Measurements from ENCODE around the gene SLC4A2.
"Not testable (repeated sequence)": the region's sequence is repeated elsewhere in the genome, so short reads cannot be mapped to it uniquely, and the experiment has no call there.

The SLC4A2 gene, protein sequence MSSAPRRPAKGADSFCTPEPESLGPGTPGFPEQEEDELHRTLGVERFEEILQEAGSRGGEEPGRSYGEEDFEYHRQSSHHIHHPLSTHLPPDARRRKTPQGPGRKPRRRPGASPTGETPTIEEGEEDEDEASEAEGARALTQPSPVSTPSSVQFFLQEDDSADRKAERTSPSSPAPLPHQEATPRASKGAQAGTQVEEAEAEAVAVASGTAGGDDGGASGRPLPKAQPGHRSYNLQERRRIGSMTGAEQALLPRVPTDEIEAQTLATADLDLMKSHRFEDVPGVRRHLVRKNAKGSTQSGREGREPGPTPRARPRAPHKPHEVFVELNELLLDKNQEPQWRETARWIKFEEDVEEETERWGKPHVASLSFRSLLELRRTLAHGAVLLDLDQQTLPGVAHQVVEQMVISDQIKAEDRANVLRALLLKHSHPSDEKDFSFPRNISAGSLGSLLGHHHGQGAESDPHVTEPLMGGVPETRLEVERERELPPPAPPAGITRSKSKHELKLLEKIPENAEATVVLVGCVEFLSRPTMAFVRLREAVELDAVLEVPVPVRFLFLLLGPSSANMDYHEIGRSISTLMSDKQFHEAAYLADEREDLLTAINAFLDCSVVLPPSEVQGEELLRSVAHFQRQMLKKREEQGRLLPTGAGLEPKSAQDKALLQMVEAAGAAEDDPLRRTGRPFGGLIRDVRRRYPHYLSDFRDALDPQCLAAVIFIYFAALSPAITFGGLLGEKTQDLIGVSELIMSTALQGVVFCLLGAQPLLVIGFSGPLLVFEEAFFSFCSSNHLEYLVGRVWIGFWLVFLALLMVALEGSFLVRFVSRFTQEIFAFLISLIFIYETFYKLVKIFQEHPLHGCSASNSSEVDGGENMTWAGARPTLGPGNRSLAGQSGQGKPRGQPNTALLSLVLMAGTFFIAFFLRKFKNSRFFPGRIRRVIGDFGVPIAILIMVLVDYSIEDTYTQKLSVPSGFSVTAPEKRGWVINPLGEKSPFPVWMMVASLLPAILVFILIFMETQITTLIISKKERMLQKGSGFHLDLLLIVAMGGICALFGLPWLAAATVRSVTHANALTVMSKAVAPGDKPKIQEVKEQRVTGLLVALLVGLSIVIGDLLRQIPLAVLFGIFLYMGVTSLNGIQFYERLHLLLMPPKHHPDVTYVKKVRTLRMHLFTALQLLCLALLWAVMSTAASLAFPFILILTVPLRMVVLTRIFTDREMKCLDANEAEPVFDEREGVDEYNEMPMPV

DNA sequence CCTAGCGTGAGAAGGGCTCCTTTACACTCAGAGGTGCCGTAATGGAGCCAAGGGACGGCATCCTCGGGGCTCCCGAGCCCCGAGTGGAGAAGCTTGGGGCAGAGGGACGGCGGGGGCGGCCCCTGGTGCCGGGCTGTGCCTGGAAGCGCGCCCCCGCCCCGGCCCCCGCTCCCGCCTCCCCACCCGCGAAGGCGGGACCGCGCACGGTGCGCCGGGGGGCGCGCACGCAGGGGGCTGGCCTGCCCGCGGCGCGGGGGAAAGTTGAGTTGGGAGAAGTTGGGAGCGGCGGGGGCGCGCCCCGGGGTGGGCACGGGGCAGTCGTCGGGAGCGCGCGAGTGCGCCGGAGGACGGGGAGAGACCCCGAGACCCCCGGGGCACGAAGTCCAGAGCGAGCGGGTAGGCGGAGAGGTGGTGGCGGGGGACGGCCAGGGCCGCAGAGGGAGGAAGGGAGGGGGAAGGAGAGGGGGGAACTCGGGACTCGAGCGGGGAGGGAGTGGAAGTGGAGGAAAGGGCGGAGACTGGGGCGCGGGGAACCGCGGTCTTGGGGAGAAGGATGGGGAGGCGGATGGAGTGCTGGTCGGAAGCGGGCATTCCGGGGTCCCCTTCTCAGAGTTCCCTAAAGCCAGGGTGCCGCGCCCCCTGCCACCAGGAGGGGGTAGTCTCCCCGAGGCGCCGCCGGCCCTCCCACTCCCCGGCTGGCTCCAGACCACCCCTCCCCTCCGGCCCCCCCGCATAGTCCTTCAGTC, at the start of gene SLC4A2:
Gene SLC4A2, plus strand, starts transcription at position 223 of the 746 bp plus-strand sequence. CDS start 2,399 bp downstream, outside the sequence.
- DNase-seq: no peak

DNA sequence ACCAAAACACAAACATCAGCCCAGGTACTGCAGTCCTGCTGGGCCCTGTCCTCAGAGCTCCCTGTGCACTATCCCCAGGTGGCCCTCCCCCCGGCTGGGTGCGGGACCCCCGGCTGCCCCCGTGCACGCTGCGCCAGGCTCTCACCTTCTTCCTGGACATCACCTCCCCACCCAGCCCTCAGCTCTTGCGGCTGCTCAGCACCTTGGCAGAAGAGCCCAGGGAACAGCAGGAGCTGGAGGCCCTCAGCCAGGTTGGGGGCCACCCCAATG, 49.4 kb upstream of the SLC4A2 start:
- DNase-seq: no peak

DNA sequence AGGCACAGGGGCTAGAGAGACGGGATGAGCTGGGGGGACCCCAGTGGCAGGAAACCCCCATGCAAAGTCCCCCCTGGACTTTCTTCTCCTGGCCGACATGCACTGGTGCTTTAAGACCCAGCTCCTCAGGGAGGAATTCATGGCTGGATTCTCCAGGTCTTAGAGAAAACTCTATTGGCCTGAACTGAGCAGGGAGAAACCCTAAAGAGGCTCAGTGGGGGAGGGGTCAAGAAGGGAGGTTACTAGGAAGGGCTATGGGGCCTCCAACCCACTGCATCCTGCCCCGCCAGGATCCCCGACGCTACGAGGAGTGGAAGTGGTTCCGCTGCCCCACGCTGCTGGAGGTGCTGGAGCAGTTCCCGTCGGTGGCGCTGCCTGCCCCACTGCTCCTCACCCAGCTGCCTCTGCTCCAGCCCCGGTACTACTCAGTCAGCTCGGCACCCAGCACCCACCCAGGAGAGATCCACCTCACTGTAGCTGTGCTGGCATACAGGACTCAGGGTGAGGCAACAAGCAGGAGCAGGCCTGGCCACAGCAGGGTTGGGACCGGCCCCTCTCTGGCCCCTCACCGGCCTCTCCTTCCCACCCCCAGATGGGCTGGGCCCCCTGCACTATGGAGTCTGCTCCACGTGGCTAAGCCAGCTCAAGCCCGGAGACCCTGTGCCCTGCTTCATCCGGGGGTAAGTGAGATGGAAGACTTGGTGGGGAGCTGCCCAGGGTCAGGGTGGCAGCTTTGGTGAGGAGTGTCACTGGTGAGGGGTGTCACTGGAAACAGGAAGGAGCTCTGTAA, 48.9 kb upstream of the SLC4A2 start:
- DNase-seq: no peak

DNA sequence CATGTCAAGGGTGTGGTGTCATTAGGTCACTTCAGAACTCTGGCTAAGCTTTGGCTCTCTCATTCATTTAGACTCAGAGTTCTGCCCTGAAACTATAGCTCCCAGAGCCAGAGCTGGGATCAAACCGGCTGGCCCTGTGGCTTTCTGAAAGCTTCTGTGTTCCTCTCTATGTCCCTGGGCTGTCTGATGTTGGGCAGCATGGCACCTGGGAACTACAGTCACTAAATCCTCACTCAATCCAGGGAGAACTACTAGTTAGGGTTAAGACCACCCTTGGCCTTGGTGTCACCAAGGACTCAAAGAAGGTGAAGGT, 48.3 kb upstream of the SLC4A2 start:
- no peak for DNase-seq

DNA sequence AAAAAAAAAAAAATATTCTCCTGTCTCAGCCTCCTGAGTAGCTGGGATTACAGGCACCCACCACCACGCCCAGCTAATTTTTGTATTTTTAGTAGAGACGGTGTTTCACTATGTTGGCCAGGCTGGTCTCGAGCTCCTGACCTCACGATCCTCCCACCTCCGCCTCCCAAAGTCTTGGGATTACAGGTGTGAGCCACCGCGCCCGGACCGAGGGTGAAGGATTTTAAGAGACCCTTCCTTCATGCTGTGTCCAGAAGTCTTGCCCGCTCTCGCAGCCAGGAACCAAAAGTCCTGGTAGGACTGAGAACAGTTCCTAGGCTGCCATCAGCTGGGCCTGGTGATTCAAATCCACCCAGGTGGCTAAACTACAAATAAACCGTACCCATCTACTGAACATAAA, 47.8 kb upstream of the SLC4A2 start:
- not testable (repeated sequence) for DNase-seq

DNA sequence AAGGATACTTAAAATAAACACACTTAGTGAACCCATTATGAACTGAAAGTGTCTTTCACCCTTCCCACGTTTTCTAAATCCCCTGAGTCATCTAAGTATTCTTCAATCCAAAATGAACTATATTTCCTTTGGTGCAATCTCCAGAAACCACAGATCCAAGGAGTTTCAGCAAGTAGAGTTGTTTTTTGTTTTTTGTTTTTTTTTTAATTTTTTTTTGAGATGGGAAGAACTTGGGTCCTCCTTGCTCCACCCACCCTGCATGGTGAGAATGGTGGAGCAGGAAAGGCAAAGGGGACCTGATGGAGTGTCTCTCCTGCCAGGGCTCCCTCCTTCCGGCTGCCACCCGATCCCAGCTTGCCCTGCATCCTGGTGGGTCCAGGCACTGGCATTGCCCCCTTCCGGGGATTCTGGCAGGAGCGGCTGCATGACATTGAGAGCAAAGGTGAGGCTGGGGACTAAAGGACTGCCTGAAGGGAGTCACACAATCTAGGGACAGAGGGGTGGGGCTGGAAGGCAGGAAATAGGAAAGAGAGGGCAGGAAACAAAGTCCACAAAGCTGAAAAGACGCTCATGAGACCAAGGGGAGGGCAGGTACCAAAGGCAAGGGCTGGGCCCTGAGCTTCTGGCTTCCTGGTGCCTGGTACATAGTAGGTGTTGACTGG, 47.2 kb upstream of the SLC4A2 start:
- DNase-seq: no peak

DNA sequence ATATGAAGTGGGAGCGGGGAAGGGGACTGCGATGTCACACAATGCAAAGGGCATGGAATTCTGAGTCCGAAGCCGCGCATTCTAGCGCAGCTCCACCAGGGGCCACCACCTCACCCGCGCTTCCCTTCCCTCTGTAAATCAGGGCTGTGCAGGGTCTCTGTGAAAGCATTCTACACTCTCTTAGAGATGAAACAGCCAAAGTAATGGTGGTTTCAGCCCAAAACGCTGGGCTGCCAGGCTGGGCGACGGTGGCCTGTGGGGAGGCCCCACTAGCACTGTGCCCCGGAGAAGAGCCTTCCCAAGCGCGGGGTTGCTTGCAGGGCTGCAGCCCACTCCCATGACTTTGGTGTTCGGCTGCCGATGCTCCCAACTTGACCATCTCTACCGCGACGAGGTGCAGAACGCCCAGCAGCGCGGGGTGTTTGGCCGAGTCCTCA, 46.5 kb upstream of the SLC4A2 start:
- DNase-seq: no peak

DNA sequence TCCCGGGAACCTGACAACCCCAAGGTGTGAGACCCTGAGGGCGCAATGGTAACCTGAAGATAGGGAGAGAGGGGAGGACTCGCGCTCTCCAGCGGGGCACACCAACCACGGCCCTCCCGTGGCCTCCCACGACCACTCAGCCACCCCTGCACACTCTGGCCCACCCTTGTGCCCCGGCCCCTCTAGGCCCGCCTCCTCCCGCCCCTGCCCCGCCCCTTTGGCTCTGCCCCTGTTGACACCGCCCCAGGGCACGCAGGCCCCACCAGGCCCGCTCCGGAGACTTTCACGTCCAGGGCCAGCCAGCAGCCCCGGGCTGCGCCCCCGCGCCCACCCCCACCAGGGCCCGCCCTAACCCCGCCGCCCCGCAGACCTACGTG, 46.0 kb upstream of the SLC4A2 start:
- no peak for DNase-seq

DNA sequence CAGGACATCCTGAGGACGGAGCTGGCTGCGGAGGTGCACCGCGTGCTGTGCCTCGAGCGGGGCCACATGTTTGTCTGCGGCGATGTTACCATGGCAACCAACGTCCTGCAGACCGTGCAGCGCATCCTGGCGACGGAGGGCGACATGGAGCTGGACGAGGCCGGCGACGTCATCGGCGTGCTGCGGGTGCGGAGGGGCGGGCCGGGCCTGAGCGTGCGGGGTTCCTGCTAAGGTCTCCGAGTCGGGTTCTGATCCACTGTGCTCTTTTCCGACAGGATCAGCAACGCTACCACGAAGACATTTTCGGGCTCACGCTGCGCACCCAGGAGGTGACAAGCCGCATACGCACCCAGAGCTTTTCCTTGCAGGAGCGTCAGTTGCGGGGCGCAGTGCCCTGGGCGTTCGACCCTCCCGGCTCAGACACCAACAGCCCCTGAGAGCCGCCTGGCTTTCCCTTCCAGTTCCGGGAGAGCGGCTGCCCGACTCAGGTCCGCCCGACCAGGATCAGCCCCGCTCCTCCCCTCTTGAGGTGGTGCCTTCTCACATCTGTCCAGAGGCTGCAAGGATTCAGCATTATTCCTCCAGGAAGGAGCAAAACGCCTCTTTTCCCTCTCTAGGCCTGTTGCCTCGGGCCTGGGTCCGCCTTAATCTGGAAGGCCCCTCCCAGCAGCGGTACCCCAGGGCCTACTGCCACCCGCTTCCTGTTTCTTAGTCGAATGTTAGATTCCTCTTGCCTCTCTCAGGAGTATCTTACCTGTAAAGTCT, 45.5 kb upstream of the SLC4A2 start:
- DNase-seq: no peak

DNA sequence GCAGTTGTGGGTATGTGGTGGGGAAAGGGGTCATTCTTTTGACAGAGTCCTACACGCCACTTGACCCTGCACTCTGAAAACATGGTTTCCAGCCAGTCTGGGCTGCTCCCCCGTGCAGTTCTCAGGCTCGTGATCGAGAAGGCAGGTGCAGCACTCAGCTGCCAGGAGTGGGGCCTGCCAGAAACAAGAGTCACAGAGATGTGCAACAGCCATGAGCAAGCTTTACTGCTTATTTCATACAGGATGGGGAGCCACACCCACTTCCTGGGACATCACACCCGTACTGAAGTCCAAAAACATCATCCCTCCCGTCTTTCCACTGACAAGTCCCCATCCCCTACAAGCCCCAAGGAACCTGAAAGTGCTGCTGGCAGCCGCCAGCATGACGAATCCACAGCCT, 44.4 kb upstream of the SLC4A2 start:
- no peak for DNase-seq

DNA sequence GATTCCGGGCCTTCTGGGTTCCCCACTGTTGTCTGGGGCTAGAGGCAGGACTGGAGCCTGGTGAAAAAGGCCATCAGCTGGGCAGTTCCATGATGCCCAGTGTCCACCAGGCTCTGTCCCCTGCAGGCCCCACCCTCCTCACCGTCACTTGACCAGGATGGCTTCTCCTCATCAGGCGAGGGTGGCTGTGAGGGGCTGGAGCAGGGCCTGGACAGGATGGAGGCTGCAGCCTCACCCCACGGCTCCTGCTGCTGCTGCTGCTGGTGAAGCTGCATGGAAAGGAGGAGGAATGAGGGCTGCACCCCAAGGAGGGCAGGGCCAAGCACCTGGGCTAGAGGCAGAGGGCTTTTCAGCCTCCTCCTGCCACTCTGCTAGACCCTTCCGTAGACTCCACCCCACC, 43.4 kb upstream of the SLC4A2 start:
- DNase-seq: no peak

DNA sequence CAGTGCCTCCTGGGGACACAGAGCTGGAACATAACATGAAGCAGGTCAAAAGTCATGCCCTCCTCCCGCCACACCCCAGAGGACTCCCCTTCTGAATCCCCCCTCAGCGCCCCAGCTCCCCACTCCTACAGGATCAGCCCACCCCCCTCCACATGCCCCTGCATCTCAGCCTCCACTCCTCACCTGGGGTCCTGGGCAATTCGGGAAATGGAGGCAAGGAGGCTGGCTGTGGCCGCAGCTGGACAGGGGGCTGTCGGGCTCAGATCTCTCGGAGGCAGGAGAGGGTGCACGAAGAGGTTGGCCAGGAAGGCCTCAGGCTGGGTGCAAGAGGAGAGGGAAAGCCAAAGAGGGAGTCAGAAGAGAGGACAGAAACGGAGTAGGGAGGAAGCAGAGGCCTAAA, 42.9 kb upstream of the SLC4A2 start:
- no peak for DNase-seq

DNA sequence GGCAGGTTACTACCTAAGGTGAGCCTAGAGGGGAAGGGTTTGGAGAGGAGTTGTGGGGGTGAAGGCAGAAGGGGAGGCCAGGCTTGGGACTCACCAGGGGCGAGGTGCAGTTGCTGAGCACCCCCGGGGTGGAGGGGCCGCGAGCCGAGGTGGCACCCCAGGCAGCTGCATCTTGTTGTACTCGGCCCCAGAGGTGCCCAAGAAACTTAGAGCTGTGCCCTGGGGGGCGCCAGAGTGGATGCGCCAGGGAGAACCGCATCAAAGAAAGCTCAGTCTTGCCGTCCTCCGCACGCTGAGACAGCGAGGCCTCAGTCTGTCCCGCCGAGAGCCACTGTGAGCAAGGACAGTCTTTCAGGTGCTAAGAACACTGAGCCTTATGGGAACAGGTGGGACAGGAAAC, 42.4 kb upstream of the SLC4A2 start:
- DNase-seq: no peak

DNA sequence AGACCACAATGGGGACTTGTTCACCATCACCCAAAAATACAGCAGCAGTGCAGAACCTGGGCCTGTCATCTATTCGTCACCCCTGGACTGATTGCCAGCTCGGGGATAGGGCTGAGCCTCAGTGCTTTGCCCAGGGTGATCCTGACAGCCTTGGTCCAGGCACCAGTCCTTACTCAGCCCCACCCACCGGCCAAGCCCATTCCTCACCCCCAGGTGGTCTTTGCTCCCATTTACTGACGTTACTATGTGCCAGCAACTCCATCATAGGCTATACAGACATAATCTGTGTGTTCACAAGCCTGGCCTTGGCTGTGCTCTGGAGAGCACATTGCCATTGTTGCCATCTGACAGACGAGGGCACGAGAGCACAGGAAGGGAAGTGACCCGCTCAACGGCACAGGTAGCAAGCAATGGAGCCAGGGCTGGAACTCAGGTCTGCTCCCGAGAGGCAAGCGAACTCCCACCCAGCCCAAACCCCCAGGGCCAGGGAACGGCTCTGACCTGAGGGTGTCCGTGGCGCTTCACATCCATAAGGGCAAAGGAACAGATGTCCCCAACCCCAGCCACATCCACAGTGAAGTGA, 41.9 kb upstream of the SLC4A2 start:
- DNase-seq: no peak

DNA sequence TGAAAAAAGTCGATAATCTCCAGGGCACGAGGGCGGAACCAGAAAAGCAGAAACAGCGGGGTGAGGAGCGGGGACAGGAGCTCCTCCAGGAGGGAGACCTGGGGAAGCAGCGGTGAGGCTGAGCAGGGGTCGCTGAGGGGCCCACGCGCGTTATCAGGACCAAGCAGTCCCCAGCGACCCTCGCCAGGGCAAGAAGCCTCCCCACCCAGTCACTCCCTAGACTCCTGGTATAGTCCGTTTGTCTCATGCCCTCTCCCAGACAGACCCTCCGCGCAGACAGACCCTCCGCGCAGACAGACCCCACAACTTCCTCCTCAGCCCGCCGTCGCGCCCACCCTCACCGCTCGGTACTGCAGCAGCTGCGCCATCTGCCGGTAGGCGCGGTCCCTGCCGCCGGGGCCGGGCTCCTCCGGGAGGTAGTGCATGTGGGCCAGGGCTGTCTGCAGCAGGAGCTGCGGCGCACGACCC, 41.4 kb upstream of the SLC4A2 start:
- no peak for DNase-seq

DNA sequence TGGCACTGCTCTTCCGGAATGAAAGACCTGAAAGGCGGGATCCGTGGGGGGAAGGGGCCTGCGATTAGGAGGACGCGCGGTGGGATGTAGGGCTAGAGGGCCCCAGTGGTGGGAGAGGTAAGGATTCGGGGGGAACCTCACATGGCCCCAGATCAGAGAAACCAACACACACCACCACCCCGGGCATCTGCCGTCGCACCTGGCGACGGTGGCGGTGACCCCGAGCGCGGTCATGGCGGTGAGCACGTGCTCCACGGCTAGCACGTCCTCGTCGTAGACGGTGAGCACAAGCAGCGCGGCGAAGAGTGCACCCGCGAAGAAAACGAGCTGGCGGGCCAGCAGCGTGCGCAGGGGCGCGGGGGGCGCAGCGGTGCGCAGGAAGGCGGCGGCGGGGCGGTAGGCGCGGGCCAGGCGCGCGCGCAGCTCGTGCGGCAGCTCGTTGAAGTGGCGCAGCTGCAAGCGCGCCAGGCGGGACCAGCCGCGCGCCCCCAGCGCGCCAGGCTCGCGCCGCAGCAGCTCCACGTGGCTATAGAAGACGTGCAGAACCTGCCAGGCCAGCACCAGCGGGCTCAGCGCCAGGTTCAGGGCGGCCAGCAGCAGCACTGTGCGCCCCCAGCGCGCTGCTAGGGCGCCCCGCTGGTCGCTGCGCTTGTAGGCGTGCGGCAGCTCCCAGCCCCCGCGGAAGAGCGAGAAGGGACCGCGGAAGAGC, 40.8 kb upstream of the SLC4A2 start:
- DNase-seq: no peak

DNA sequence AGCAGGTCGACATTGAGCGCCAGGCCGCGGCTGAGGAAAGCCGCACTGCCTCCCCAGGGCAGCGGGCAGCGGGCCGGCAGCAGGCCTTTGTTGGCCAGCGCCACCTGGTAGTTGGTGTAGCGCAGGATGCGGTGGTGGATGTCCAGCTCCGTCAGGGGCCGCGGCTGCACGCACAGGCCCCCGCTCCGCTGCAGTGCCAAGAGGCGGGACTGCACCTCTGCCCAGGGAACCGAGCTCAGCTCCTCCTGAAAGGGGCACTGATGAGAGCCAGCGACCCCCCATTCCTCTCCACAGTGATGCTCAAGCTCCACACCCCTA, 40.3 kb upstream of the SLC4A2 start:
- DNase-seq: no peak

DNA sequence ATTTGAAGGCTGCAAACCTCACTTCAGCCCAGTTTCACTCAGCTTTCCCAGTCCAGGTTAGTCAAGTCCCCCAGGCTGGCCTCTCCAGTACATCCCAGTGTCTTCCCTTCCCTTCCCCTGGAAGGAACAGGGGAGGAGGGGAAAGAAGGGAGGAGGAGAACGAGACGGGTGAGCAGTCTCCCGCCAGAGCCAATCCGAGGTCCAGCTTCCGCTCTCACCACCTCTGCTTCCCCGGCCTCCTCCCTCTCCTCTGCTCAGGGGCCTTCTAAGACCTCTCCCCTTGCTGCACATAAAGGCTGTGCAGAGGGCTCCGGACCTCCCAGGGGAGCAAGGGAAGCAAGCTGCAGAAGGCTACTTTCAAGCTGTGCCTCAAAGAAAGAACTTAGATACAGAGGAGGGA, 39.2 kb upstream of the SLC4A2 start:
- no peak for DNase-seq

DNA sequence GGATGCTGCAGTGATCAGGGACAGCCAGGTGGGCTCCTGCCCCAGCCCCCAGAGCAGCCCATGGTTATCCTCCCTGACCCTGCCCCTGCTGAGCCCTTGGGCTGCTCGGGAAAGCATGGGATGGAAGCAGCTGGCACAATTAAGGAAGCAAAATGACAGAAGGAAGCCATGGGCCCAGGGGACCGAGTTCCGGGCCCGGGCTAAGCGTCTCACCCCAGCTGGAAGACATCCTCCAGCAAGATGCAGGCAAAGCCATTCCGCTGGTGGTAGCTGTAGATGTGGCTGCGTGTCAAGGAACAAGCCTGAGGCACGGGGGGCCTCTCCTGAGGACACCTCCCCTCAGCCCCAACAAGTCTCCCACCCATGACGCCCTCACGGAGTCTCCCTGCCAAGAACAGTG, 36.2 kb upstream of the SLC4A2 start:
- DNase-seq: no peak
